MM.1S (cell line): ENCODE measurements around the gene UCP1.

Source experiments
- DNase-seq: peaks from one replicate; pipeline ENCODE4 v3.0.0-alpha.2; 2015
- H2AFZ ChIP-seq: fragments of 300-600 bp; sonication (generic); 2 replicates; pipeline ENCODE4 v1.6.0; 2016; ENCODE audit warnings: antibody characterized with exemption, low read length
- H3F3A ChIP-seq: fragments of 300-600 bp; sonication (generic); 2 replicates; pipeline ENCODE4 v1.6.1; 2016; ENCODE audit warnings: mild to moderate bottlenecking, antibody characterized with exemption, low read length, moderate library complexity, mixed read lengths; ENCODE audit not compliant: insufficient read depth
- H3K27ac ChIP-seq: fragments of 300-600 bp; sonication (generic); 2 replicates; pipeline ENCODE4 v1.5.1; 2016; ENCODE audit warnings: mild to moderate bottlenecking, low read length
- H3K27me3 ChIP-seq: fragments of 300-600 bp; sonication (generic); replicated peaks from 2 replicates; pipeline ENCODE4 v1.6.0; 2016; ENCODE audit warnings: low read length; ENCODE audit not compliant: insufficient read depth
- H3K36me3 ChIP-seq: fragments of 300-600 bp; sonication (generic); replicated peaks from 2 replicates; pipeline ENCODE4 v1.6.1; 2016; ENCODE audit warnings: mild to moderate bottlenecking, low read length, mixed read lengths; ENCODE audit not compliant: insufficient read depth
- H3K4me1 ChIP-seq: fragments of 300-600 bp; sonication (generic); 2 replicates; pipeline ENCODE4 v1.6.1; 2016; ENCODE audit warnings: low read length, mixed read lengths
- H3K4me2 ChIP-seq: fragments of 300-600 bp; sonication (generic); 2 replicates; pipeline ENCODE4 v1.6.0; 2016; ENCODE audit warnings: low read depth, low read length
- H3K4me3 ChIP-seq: fragments of 300-600 bp; sonication (generic); 2 replicates; pipeline ENCODE4 v1.5.1; 2016; ENCODE audit warnings: low read length, mixed read lengths
- H3K79me2 ChIP-seq: fragments of 300-600 bp; sonication (generic); 2 replicates; pipeline ENCODE4 v1.6.1; 2016; ENCODE audit warnings: mixed run types, low read length, mixed read lengths
- H3K9ac ChIP-seq: fragments of 300-600 bp; sonication (generic); 2 replicates; pipeline ENCODE4 v1.6.1; 2016; ENCODE audit warnings: low read length, mixed read lengths
- H3K9me2 ChIP-seq: fragments of 300-600 bp; sonication (generic); replicated peaks from 2 replicates; pipeline ENCODE4 v1.6.1; 2016; ENCODE audit warnings: mild to moderate bottlenecking, low read length, mixed read lengths; ENCODE audit not compliant: insufficient read depth
- H3K9me3 ChIP-seq: fragments of 300-600 bp; sonication (generic); replicated peaks from 2 replicates; pipeline ENCODE4 v1.6.1; 2016; ENCODE audit warnings: mild to moderate bottlenecking, low read length, mixed read lengths; ENCODE audit not compliant: insufficient read depth
- H4K20me1 ChIP-seq: fragments of 300-600 bp; sonication (generic); 2 replicates; pipeline ENCODE4 v1.6.1; 2016; ENCODE audit warnings: mild to moderate bottlenecking, low read length, moderate library complexity, mixed read lengths; ENCODE audit not compliant: insufficient read depth
- EZH2 ChIP-seq: fragments of 300-600 bp; sonication (generic); optimal IDR thresholded peaks from 2 replicates; pipeline ENCODE3; 2017; ENCODE audit warnings: low read depth, mild to moderate bottlenecking, antibody characterized with exemption, low read length, mixed read lengths
- EZH2phosphoT487 ChIP-seq: fragments of 300-600 bp; sonication (generic); IDR thresholded peaks from 2 replicates; pipeline ENCODE4 v1.6.1; 2018; ENCODE audit warnings: antibody characterized with exemption, low read length
- TF ChIP-seq, protein P1 (sequence below): fragments of 300-600 bp; sonication (generic); IDR thresholded peaks from 2 replicates; pipeline ENCODE4 v1.5.1; 2016; ENCODE audit warnings: antibody characterized with exemption, low read length, mixed read lengths

The UCP1 gene

GRCh38 chr4:140595065-140595464 lies 26.3 kb upstream of the UCP1 start:
- Histone ChIP-seq H3K36me3 (no peaks in the 10 kb centered on the region), H2AFZ (0 out of 2 replicates have a peak overlapping the region, but pooled peaks have one; percentile 9), H4K20me1 (no peaks in the 10 kb centered on the region), H3K27ac (no peak overlapping the region), H3K4me3 (no peak overlapping the region), H3K4me2 (no peak overlapping the region; the same call in 1 of the 2 replicates), H3K79me2 (no peaks in the 10 kb centered on the region), H3K9ac (no peak overlapping the region), H3K27me3 (no peaks in the 10 kb centered on the region), H3K4me1 (no peaks in the 10 kb centered on the region), H3K9me2 (no peaks in the 10 kb centered on the region), H3F3A (no peaks in the 10 kb centered on the region), H3K9me3 (no peaks in the 10 kb centered on the region)
- DNase-seq = peak; percentile 80
- TF ChIP-seq EZH2phosphoT487 = no peak
- TF ChIP-seq EZH2 = no peak
- TF ChIP-seq, protein P1, sequence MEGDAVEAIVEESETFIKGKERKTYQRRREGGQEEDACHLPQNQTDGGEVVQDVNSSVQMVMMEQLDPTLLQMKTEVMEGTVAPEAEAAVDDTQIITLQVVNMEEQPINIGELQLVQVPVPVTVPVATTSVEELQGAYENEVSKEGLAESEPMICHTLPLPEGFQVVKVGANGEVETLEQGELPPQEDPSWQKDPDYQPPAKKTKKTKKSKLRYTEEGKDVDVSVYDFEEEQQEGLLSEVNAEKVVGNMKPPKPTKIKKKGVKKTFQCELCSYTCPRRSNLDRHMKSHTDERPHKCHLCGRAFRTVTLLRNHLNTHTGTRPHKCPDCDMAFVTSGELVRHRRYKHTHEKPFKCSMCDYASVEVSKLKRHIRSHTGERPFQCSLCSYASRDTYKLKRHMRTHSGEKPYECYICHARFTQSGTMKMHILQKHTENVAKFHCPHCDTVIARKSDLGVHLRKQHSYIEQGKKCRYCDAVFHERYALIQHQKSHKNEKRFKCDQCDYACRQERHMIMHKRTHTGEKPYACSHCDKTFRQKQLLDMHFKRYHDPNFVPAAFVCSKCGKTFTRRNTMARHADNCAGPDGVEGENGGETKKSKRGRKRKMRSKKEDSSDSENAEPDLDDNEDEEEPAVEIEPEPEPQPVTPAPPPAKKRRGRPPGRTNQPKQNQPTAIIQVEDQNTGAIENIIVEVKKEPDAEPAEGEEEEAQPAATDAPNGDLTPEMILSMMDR = peak; percentile 78

GRCh38 chr4:140584439-140584838 lies 15.7 kb upstream of the UCP1 start:
- Histone ChIP-seq H3K9ac (no peak overlapping the region), H3K4me3 (no peak overlapping the region), H3K79me2 (no peaks in the 10 kb centered on the region), H3K27me3 (no peaks in the 10 kb centered on the region), H3K9me3 (no peaks in the 10 kb centered on the region), H3K27ac (no peak overlapping the region), H2AFZ (no peak overlapping the region), H3K9me2 (no peaks in the 10 kb centered on the region), H3K36me3 (no peaks in the 10 kb centered on the region), H3F3A (no peaks in the 10 kb centered on the region), H4K20me1 (no peaks in the 10 kb centered on the region), H3K4me1 (no peaks in the 10 kb centered on the region), H3K4me2 (no peak overlapping the region)
- TF ChIP-seq EZH2phosphoT487 (no peak), EZH2 (no peak)
- TF ChIP-seq, protein P1 = no peak
- no peak for DNase-seq

GRCh38 chr4:140581078-140581477 lies 12.3 kb upstream of the UCP1 start:
- H3K9ac ChIP-seq = no peak overlapping the region
- no peaks in the 10 kb centered on the region for H3K9me2 ChIP-seq
- H3K4me3 ChIP-seq = no peak overlapping the region
- H3K4me2 ChIP-seq = no peak overlapping the region
- no peaks in the 10 kb centered on the region for H3K4me1 ChIP-seq
- H3K27ac ChIP-seq = no peak overlapping the region
- no peak for DNase-seq
- TF ChIP-seq, protein P1 = no peak
- TF ChIP-seq EZH2 (no peak), EZH2phosphoT487 (no peak)
- no peaks in the 10 kb centered on the region for H3K9me3 ChIP-seq
- H3K27me3 ChIP-seq = no peaks in the 10 kb centered on the region
- H3F3A ChIP-seq = no peaks in the 10 kb centered on the region
- H3K79me2 ChIP-seq = no peaks in the 10 kb centered on the region
- H2AFZ ChIP-seq = no peak overlapping the region
- H4K20me1 ChIP-seq = no peaks in the 10 kb centered on the region
- H3K36me3 ChIP-seq = no peaks in the 10 kb centered on the region
